Prostate gland (tissue), 2 donors: ENCODE results near the gene PIAS1. TPM values are rescaled to one million over a fixed set of nuclear protein-coding genes. Genes with fewer than 3 reads are reported as not detected.
"Not testable (repeated sequence)": the region's sequence is repeated elsewhere in the genome, so short reads cannot be mapped to it uniquely, and the experiment has no call there.

Source experiments
- DNase-seq: peaks from one replicate; pipeline ENCODE4 v3.0.0-alpha.2; 2019; ENCODE audit warnings: low spot score
- H3K27ac ChIP-seq, 2 donors: fragments of 200-600 bp; sonication (generic); 2 replicates each; pipeline ENCODE4 v1.5.1; 2017 to 2019
- H3K27me3 ChIP-seq: fragments of 200-600 bp; sonication (generic); replicated peaks from 2 replicates; pipeline ENCODE4 v1.5.1; 2019; ENCODE audit not compliant: insufficient read depth
- H3K36me3 ChIP-seq, 2 donors: fragments of 200-600 bp; sonication (generic); 1 replicate in 1 of 2; 2 replicates in 1 of 2; pipeline versions ENCODE4 v1.5.1 to v1.8.1; 2017 to 2019
- H3K4me1 ChIP-seq: fragments of 200-600 bp; sonication (generic); replicated peaks from 2 replicates; pipeline ENCODE4 v1.5.1; 2019
- H3K4me3 ChIP-seq, 2 donors: fragments of 200-600 bp; sonication (generic); 2 replicates each; pipeline ENCODE4 v1.5.1; 2017 to 2019
- H3K9me3 ChIP-seq: fragments of 200-600 bp; sonication (generic); 2 replicates; pipeline ENCODE4 v1.5.1; 2017
- CTCF ChIP-seq, 4 experiments: fragments of 200-600 bp in 2 of 4; fragments of 450-650 bp in 2 of 4; sonication (generic) in 2 of 4; IDR thresholded peaks; 1 replicate in 3 of 4; 2 replicates in 1 of 4; pipeline ENCODE4 v1.5.1; 2016 to 2019; ENCODE audit warnings: antibody characterized with exemption in 4 of 4, mild to moderate bottlenecking in 2 of 4, moderate library complexity in 2 of 4
- POLR2A ChIP-seq: fragments of 450-650 bp; IDR thresholded peaks from one replicate; pipeline ENCODE4 v1.6.1; 2016; ENCODE audit warnings: antibody characterized with exemption, mild to moderate bottlenecking
- POLR2AphosphoS5 ChIP-seq: sonication (generic); formaldehyde crosslinking; IDR thresholded peaks from one replicate; pipeline ENCODE4 v1.6.1; 2017; ENCODE audit warnings: antibody characterized with exemption
- WGBS: methylation state at CpG from one replicate; pipeline ENCODE4 v1.1.5; 2018; 5-methylcytosine and 5-hydroxymethylcytosine counted together
- intact Hi-C: fragments of 100-400 bp; cut with DNase I; formaldehyde crosslinking; loops from one replicate; pipeline ENCODE4 v1.14.2; 2022
- total RNA-seq, 2 donors: library from RNA; depleted of rRNA; stranded (reverse); fragments of >200 nt; gene quantifications; one replicate each; pipeline ENCODE4 v1.1.0, GENCODE V29; 2016

PIAS1 gene
- total RNA-seq, 2 donors from 2014 or later: 40.9 to 58.4 TPM

GRCh38 chr15:68217341-68217740, 163.2 kb downstream of the PIAS1 start:
- Histone ChIP-seq H3K36me3 (no peaks in the 10 kb centered on the region), H3K4me1 (no peaks in the 10 kb centered on the region), H3K4me3 (no peak overlapping the region), H3K27ac (no peak overlapping the region), H3K9me3 (no peaks in the 10 kb centered on the region), H3K27me3 (no peaks in the 10 kb centered on the region)
- 96% methylated on average over 4 of the region's 4 CpGs for WGBS
- no peak for DNase-seq
- no peak for TF ChIP-seq CTCF (IDR thresholded peaks at IDR 0.05)
- no peak for TF ChIP-seq POLR2AphosphoS5
- no peak for TF ChIP-seq POLR2A
- intact Hi-C loops: no loop called here

- intact Hi-C loops: no loop called here
- Histone ChIP-seq H3K27me3 (no peaks in the 10 kb centered on the region), H3K27ac (no peak overlapping the region), H3K9me3 (no peaks in the 10 kb centered on the region), H3K4me3 (no peak overlapping the region), H3K4me1 (no peaks in the 10 kb centered on the region), H3K36me3 (no peaks in the 10 kb centered on the region)
- no peak for TF ChIP-seq CTCF (IDR thresholded peaks at IDR 0.05)
- TF ChIP-seq POLR2AphosphoS5: no peak
- TF ChIP-seq POLR2A: no peak
- DNase-seq: no peak
- 98% methylated on average over 8 of the region's 8 CpGs for WGBS
Observed at GRCh38 chr15:68218331-68218730, 164.2 kb downstream of the PIAS1 start.

GRCh38 chr15:68218847-68219798, 165.0 kb downstream of the PIAS1 start:
- Histone ChIP-seq H3K4me1 (no peaks in the 10 kb centered on the region), H3K27me3 (no peaks in the 10 kb centered on the region), H3K4me3 (no peak overlapping the region), H3K27ac (no peak overlapping the region), H3K36me3 (no peaks in the 10 kb centered on the region), H3K9me3 (no peaks in the 10 kb centered on the region)
- no peak for DNase-seq
- TF ChIP-seq POLR2A (no peak), CTCF (IDR thresholded peaks at IDR 0.05) (no peak), POLR2AphosphoS5 (no peak)
- 90% methylated on average over 9 of the region's 9 CpGs for WGBS
- intact Hi-C loops: no loop called here

- H3K27ac ChIP-seq: no peak overlapping the region
- no peaks in the 10 kb centered on the region for H3K27me3 ChIP-seq
- no peak overlapping the region for H3K4me3 ChIP-seq
- TF ChIP-seq POLR2A (no peak), POLR2AphosphoS5 (no peak), CTCF (IDR thresholded peaks at IDR 0.05) (no peak)
- intact Hi-C loops: no loop called here
- H3K9me3 ChIP-seq: no peaks in the 10 kb centered on the region
- H3K4me1 ChIP-seq: no peaks in the 10 kb centered on the region
- WGBS: 95% methylated on average over 2 of the region's 2 CpGs
- no peak for DNase-seq
- H3K36me3 ChIP-seq: no peaks in the 10 kb centered on the region
Observed at GRCh38 chr15:68220489-68220888, 166.4 kb downstream of the PIAS1 start.

- no peak for DNase-seq
- Histone ChIP-seq H3K4me3 (no peak overlapping the region), H3K27ac (no peak overlapping the region), H3K4me1 (no peaks in the 10 kb centered on the region), H3K27me3 (no peaks in the 10 kb centered on the region), H3K9me3 (no peaks in the 10 kb centered on the region), H3K36me3 (no peaks in the 10 kb centered on the region)
- 91% methylated on average over 6 of the region's 6 CpGs for WGBS
- no peak for TF ChIP-seq CTCF (IDR thresholded peaks at IDR 0.05)
- no peak for TF ChIP-seq POLR2AphosphoS5
- TF ChIP-seq POLR2A: no peak
- intact Hi-C loops: no loop called here
Observed at GRCh38 chr15:68220967-68221366, 166.9 kb downstream of the PIAS1 start.

GRCh38 chr15:68221530-68222431, 167.7 kb downstream of the PIAS1 start:
- H3K9me3 ChIP-seq, H3K4me3 ChIP-seq, H3K27me3 ChIP-seq, intact Hi-C loops, H3K4me1 ChIP-seq, DNase-seq, H3K36me3 ChIP-seq, H3K27ac ChIP-seq: not testable (repeated sequence)
- WGBS: 84% methylated on average over 48 of the region's 55 CpGs

- H3K4me3 ChIP-seq, DNase-seq, H3K27ac ChIP-seq, H3K4me1 ChIP-seq, intact Hi-C loops, H3K27me3 ChIP-seq, H3K36me3 ChIP-seq, H3K9me3 ChIP-seq: not testable (repeated sequence)
- 93% methylated on average over 18 of the region's 18 CpGs for WGBS
Observed at GRCh38 chr15:68222432-68222743, 168.3 kb downstream of the PIAS1 start.
